Measurements from ENCODE around the gene RAP1GAP.

The RAP1GAP gene

DNA sequence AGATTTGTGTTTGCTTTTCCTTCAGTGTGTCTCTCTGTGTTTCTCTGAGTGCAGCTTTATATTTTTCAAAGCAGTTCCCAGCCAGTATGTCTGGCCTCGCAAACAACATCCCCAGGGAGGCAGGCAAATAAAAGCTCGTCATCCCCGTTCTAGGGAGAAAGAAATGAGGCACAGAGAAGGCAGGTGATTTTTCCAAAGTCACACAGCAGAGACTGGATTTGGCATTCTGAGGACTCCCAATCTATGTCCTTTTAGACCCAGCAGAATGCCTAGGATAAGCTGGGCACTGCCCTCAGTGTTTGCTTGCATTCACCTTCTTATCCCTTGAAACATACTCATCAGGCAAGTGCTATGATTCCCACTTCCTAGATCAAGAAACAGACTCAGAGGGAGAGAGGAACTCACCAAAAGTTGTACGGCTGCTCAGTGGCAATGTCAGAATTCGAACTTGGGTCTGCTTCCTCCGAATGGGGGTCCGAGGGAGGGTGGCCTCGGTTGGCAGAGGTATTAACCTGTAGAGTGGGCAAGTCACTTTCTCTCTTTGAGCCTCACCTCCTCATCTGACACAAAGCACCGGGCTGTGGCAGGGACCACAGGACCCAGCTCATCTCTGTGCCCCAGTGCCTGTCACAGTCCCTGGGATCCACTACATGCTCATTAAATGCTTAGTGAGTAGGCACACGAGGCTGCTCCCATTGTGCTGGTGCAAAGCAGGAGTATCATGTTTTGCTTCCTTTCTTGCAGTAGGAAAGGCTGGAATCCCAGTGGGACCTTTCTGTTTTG lies 4.2 kb downstream of the RAP1GAP start:
- no peak overlapping the region for H3K27ac ChIP-seq
- H3K9ac ChIP-seq, result no peak overlapping the region

DNA sequence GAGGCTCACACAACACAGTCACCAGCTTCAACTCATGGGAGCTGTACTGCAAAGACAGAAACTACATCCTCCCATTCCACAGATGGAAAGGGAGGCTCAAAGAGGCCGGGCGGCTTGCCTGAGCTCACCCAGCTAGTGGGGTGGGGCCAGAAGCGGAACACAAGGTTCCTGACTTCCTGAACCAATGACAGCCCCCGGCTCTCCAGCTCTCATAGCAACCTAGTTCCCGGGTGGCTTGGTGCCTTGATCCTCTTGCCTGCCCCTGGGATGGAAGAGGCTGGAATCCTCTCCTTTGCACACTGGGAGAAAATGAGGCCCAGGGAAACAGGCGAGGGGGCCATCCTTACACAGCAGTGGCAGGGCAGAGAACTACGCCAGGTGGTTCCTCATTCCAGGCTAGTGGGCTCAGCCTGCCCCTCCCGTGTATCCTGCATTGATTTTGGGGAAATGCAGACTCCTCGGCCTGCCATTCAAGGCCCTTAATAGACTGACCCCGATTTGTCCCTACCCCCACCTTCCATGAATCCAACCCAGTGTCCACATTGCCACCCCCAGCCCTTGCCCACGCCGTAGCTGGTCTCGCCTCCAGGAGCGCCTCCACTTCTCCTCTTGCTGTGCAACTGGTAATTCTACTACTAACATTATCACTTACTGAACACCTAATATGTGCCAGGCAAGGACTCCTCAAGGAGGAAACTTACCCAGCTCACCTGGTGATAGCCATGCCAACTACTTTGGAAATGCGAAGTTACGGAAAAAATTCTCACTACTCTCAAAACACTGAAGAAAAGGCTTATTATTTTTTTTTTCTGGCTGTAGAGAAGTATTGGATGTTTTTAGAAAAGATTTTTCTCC lies 5.0 kb downstream of the RAP1GAP start:
- H3K4me3 ChIP-seq (IDR thresholded peaks at IDR 0.05; ENCODE audit: insufficient read depth, low read depth, low read length), result no peak overlapping the region
- H3K9ac ChIP-seq, result no peak overlapping the region
- H3K4me1 ChIP-seq (ENCODE audit: low read depth, poor library complexity, severe bottlenecking), result no peaks in the 10 kb centered on the region
- H4K20me1 ChIP-seq (ENCODE audit: insufficient read depth), result no peaks in the 10 kb centered on the region
- no peaks in the 10 kb centered on the region for H3K79me2 ChIP-seq (ENCODE audit: insufficient read depth, low read depth)
- H3K4me2 ChIP-seq, result no peak overlapping the region
- H3K27me3 ChIP-seq (ENCODE audit: insufficient read depth, low read depth), result peaks cover 64% of the 10 kb centered on the region
- H3K36me3 ChIP-seq (ENCODE audit: insufficient read depth), result no peaks in the 10 kb centered on the region
- no peak overlapping the region for H3K27ac ChIP-seq
- no peak overlapping the region for H2AFZ ChIP-seq (ENCODE audit: low read depth)
- TF ChIP-seq, protein P1, sequence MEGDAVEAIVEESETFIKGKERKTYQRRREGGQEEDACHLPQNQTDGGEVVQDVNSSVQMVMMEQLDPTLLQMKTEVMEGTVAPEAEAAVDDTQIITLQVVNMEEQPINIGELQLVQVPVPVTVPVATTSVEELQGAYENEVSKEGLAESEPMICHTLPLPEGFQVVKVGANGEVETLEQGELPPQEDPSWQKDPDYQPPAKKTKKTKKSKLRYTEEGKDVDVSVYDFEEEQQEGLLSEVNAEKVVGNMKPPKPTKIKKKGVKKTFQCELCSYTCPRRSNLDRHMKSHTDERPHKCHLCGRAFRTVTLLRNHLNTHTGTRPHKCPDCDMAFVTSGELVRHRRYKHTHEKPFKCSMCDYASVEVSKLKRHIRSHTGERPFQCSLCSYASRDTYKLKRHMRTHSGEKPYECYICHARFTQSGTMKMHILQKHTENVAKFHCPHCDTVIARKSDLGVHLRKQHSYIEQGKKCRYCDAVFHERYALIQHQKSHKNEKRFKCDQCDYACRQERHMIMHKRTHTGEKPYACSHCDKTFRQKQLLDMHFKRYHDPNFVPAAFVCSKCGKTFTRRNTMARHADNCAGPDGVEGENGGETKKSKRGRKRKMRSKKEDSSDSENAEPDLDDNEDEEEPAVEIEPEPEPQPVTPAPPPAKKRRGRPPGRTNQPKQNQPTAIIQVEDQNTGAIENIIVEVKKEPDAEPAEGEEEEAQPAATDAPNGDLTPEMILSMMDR (conservative IDR thresholded peaks at IDR 0.05; ENCODE audit: low read depth, low read length), result no peak

More for the DNA sequence above, 4.2 kb downstream of the RAP1GAP start:
- Histone ChIP-seq H3K79me2 (ENCODE audit: insufficient read depth, low read depth) (no peaks in the 10 kb centered on the region), H4K20me1 (ENCODE audit: insufficient read depth) (no peaks in the 10 kb centered on the region), H2AFZ (ENCODE audit: low read depth) (no peak overlapping the region), H3K4me1 (ENCODE audit: low read depth, poor library complexity, severe bottlenecking) (no peaks in the 10 kb centered on the region), H3K27me3 (ENCODE audit: insufficient read depth, low read depth) (peaks cover 64% of the 10 kb centered on the region), H3K4me2 (no peak overlapping the region), H3K36me3 (ENCODE audit: insufficient read depth) (no peaks in the 10 kb centered on the region), H3K4me3 (IDR thresholded peaks at IDR 0.05; ENCODE audit: insufficient read depth, low read depth, low read length) (no peak overlapping the region)
- TF ChIP-seq, protein P1 (conservative IDR thresholded peaks at IDR 0.05; ENCODE audit: low read depth, low read length), result no peak

- Histone ChIP-seq H3K36me3 (ENCODE audit: insufficient read depth) (no peaks in the 10 kb centered on the region), H2AFZ (ENCODE audit: low read depth) (no peak overlapping the region), H3K27me3 (ENCODE audit: insufficient read depth, low read depth) (peaks cover 58% of the 10 kb centered on the region), H3K27ac (no peak overlapping the region), H3K4me1 (ENCODE audit: low read depth, poor library complexity, severe bottlenecking) (no peaks in the 10 kb centered on the region), H3K9ac (no peak overlapping the region), H3K79me2 (ENCODE audit: insufficient read depth, low read depth) (no peaks in the 10 kb centered on the region), H3K4me3 (IDR thresholded peaks at IDR 0.05; ENCODE audit: insufficient read depth, low read depth, low read length) (no peak overlapping the region), H4K20me1 (ENCODE audit: insufficient read depth) (no peaks in the 10 kb centered on the region), H3K4me2 (no peak overlapping the region)
- TF ChIP-seq, protein P1 (conservative IDR thresholded peaks at IDR 0.05; ENCODE audit: low read depth, low read length), result no peak
Observed at GRCh38 chr1:21663248-21663950, 5.8 kb downstream of the RAP1GAP start.

DNA sequence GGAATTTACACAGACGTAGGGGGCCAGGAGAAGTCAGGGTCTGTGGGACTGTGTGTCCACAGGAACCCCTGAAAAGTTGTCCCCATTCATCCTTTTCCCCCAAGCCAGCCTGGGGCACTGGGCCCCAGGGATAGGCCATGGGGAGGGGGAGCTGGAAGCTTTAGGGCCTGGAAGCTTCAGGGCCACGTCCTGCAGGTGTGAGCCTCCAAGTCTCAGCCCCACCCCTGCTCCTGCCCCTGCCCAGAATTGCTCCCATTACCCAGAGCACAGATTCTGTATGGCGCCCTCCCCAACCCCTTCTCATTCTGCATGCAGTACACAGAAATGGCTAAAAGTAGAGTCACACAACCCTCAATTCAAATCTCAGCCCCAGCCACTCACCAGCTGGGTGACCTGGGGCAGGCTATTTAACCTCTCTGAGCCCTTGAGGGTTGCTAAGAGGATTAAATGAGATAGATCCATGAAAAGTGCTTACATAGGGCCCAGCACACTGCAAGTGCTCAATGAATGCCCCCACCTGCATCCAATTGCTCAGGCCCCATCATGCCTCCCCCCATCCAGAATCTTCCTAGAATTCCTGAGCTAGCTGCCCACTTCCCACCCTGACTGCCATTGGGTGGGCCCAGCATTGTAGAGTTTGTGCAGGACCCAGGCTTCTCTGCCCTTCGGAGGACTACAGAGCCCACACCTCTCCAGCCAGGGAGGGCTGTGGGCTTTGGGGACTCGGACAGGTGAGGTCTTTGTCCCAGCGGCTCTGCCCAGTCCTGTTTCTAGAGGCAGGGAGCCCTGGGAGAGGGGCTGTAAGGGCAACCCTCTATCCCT lies 6.5 kb downstream of the RAP1GAP start:
- Histone ChIP-seq H3K9ac (no peak overlapping the region), H3K4me2 (no peak overlapping the region), H2AFZ (ENCODE audit: low read depth) (no peak overlapping the region), H3K4me1 (ENCODE audit: low read depth, poor library complexity, severe bottlenecking) (no peaks in the 10 kb centered on the region), H3K27ac (no peak overlapping the region), H3K4me3 (IDR thresholded peaks at IDR 0.05; ENCODE audit: insufficient read depth, low read depth, low read length) (no peak overlapping the region), H3K27me3 (ENCODE audit: insufficient read depth, low read depth) (peaks cover 56% of the 10 kb centered on the region), H3K79me2 (ENCODE audit: insufficient read depth, low read depth) (no peaks in the 10 kb centered on the region), H3K36me3 (ENCODE audit: insufficient read depth) (no peaks in the 10 kb centered on the region), H4K20me1 (ENCODE audit: insufficient read depth) (no peaks in the 10 kb centered on the region)
- TF ChIP-seq, protein P1 (conservative IDR thresholded peaks at IDR 0.05; ENCODE audit: low read depth, low read length), result no peak

Data from KMS-11 (cell line).